Heart right ventricle (tissue), 16 donors: ENCODE data around the gene MYO3B. TPM values are rescaled to one million over a fixed set of nuclear protein-coding genes. Genes with fewer than 3 reads are reported as not detected.

Experiments
- ATAC-seq, 8 donors: fragments of 200-7000 bp; cut with Tn5 transposase; one replicate each; pipeline ENCODE4 v1.9.1; 2020; ENCODE audit warnings: mild to moderate bottlenecking in 8 of 8, moderate library complexity in 8 of 8, moderate number of reproducible peaks in 1 of 8
- DNase-seq, 2 donors: peaks; one replicate each; pipeline ENCODE4 v3.0.0-alpha.2; 2020
- H3K27ac ChIP-seq, 10 donors: fragments of 200-600 bp; sonication (generic) in 2 of 10; one replicate each; pipeline versions ENCODE4 v1.5.0 to v1.8.0; 2020 to 2022; ENCODE audit warnings: mild to moderate bottlenecking in 3 of 10
- H3K27me3 ChIP-seq, 7 donors: fragments of 200-600 bp; one replicate each; pipeline ENCODE4 v1.8.0; 2021 to 2022; ENCODE audit warnings: mild to moderate bottlenecking in 2 of 7
- H3K36me3 ChIP-seq, 9 donors: fragments of 200-600 bp; sonication (generic) in 1 of 9; one replicate each; pipeline versions ENCODE4 v1.5.0 to v1.8.0; 2020 to 2022; ENCODE audit warnings: mild to moderate bottlenecking in 2 of 9
- H3K4me1 ChIP-seq, 9 donors: fragments of 200-600 bp; sonication (generic) in 1 of 9; one replicate each; pipeline versions ENCODE4 v1.5.0 to v1.8.0; 2020 to 2022; ENCODE audit warnings: mild to moderate bottlenecking in 4 of 9
- H3K4me3 ChIP-seq, 10 donors: fragments of 200-600 bp; sonication (generic) in 2 of 10; one replicate each; pipeline versions ENCODE4 v1.5.0 to v1.8.0; 2020 to 2022; ENCODE audit warnings: mild to moderate bottlenecking in 7 of 10, moderate library complexity in 2 of 10
- H3K9me3 ChIP-seq, 11 donors: fragments of 200-600 bp in 10 of 11; sonication (generic) in 2 of 11; one replicate each; pipeline versions ENCODE4 v1.5.0 to v1.8.0; 2013 to 2022; ENCODE audit warnings: mild to moderate bottlenecking in 2 of 11, control low read depth in 1 of 11, moderate library complexity in 1 of 11
- CTCF ChIP-seq, 9 donors: fragments of 200-600 bp; sonication (generic) in 2 of 9; IDR thresholded peaks; one replicate each; pipeline versions ENCODE4 v1.5.0 to v1.8.0; 2021 to 2022; ENCODE audit warnings: antibody characterized with exemption in 9 of 9, mild to moderate bottlenecking in 5 of 9, moderate library complexity in 1 of 9
- WGBS, 2 donors: extraction: QIAGEN DNeasy Blood & Tissue Kit; methylation state at CpG; one replicate each; pipeline ENCODE4 v1.1.7; 2013; ENCODE audit warnings: inconsistent platforms in 1 of 2; 5-methylcytosine and 5-hydroxymethylcytosine counted together
- intact Hi-C, 10 donors: fragments of 100-400 bp; cut with DNase I; formaldehyde crosslinking; loops; one replicate each; pipeline versions ENCODE4 v1.11.1 to v1.14.2; 2022
- polyA plus RNA-seq, 2 donors: library from polyadenylated mRNA; stranded (reverse); fragments of 200-250 nt; gene quantifications; one replicate each; pipeline ENCODE4 v1.2.3, GENCODE V29; 2013
- total RNA-seq, 10 donors: library from RNA; stranded (reverse); fragmentation: NEBNext Ultra II Directional in 3 of 10; extraction: Animal tissue kit (Norgen Biotek cat#: 25700) in 3 of 10; gene quantifications; one replicate each; pipeline versions ENCODE4 v1.2.1 to v1.2.4, GENCODE V29; 2021 to 2023
- donor health status: Arrhythmogenic right ventricular cardiomyopathy.
- donor health status: ischemic (EF 13 %, LVEDD 7.1; RV severe dilation, severe dysfunction).
- donor health status: healthy with polysubstance abuse.
- donor health status: DM: no; HTN: yes; CAD: no.
- donor health status: DM: no; HTN: no; CAD: no.
- donor health status: ischemic (EF 25% LVEDD 6.9; RV normal size, moderate dysfunction).
- donor health status: ischemic (EF 25% LVEDD 5.7; RV mildly dilated, moderate dysfunction).
- donor health status: healthy.
- donor health status: DM: yes; HTN: yes; CAD: no.
- donor health status: Ischemic cardiomyopathy.
- donor health status: ischemic (EF 35%, LVEDD 5.7; RV mildly dilated, moderate dysfunction).
- donor health status: nonischemic (EF 11% LVEDD 7.7; RV severe dilation, severe dysfunction).
- donor health status: DM: yes; HTN: yes; CAD: no.
- donor health status: PGD.
- donor health status: ischemic (EF 29% LVEDD 5.4; RV normal size, mild dysfunction).
- donor health status: nonischemic (EF 23%, LVEDD 6.1; RV moderate dilation, normal function).

MYO3B gene
- total and polyA plus RNA-seq, 12 donors, result 0.05 to 0.21 (median 0.09) TPM; not detected in 8

GRCh38 chr2:170156592-170156991 is 21.4 kb upstream of the MYO3B start:
- 87 to 88% methylated on average over 3 of the region's 3 CpGs for WGBS, 2 donors
- no peak for DNase-seq
- intact Hi-C loops, result no loop called here
- Histone ChIP-seq H3K36me3 (no peaks in the 10 kb centered on the region), H3K27me3 (peaks cover 0 to 22% (median 0%) of the 10 kb centered on the region in 7 donors), H3K4me1 (peaks cover 0 to 16% (median 12%) of the 10 kb centered on the region in 9 donors), H3K27ac (no peak overlapping the region), H3K9me3 (peaks cover 0 to 14% (median 0%) of the 10 kb centered on the region in 11 donors), H3K4me3 (no peak overlapping the region)
- TF ChIP-seq CTCF (IDR thresholded peaks at IDR 0.05), result no peak
- no peak for ATAC-seq

GRCh38 chr2:170157025-170157684 is 20.8 kb upstream of the MYO3B start:
- DNase-seq, result no peak
- intact Hi-C loops, result no loop called here

GRCh38 chr2:170159060-170159459 is 18.9 kb upstream of the MYO3B start:
- H3K36me3 ChIP-seq, result no peaks in the 10 kb centered on the region
- no peak overlapping the region for H3K4me3 ChIP-seq
- no peak for ATAC-seq
- intact Hi-C loops, result no loop called here
- TF ChIP-seq CTCF (IDR thresholded peaks at IDR 0.05), result no peak
- H3K27me3 ChIP-seq, result peaks cover 0 to 4% (median 0%) of the 10 kb centered on the region in 7 donors
- no peak overlapping the region for H3K27ac ChIP-seq
- H3K9me3 ChIP-seq, result no peaks in the 10 kb centered on the region
- DNase-seq, result no peak
- peaks cover 0 to 16% (median 12%) of the 10 kb centered on the region in 9 donors for H3K4me1 ChIP-seq

More at GRCh38 chr2:170157025-170157684, 20.8 kb upstream of the MYO3B start:
- no peak overlapping the region for H3K4me3 ChIP-seq
- peaks cover 0 to 16% (median 12%) of the 10 kb centered on the region in 9 donors for H3K4me1 ChIP-seq
- H3K36me3 ChIP-seq, result no peaks in the 10 kb centered on the region
- H3K9me3 ChIP-seq, result peaks cover 0 to 14% (median 0%) of the 10 kb centered on the region in 11 donors
- peaks cover 0 to 17% (median 0%) of the 10 kb centered on the region in 7 donors for H3K27me3 ChIP-seq
- no peak for TF ChIP-seq CTCF (IDR thresholded peaks at IDR 0.05)
- no peak for ATAC-seq
- WGBS, 2 donors, result 85 to 88% methylated on average over 3 of the region's 3 CpGs
- H3K27ac ChIP-seq, result no peak overlapping the region

GRCh38 chr2:170161516-170162270 is 16.3 kb upstream of the MYO3B start:
- no peak for ATAC-seq
- peaks cover 0 to 4% (median 0%) of the 10 kb centered on the region in 7 donors for H3K27me3 ChIP-seq
- H3K4me1 ChIP-seq, result no peaks in the 10 kb centered on the region
- no peak for TF ChIP-seq CTCF (IDR thresholded peaks at IDR 0.05)
- no peaks in the 10 kb centered on the region for H3K9me3 ChIP-seq
- H3K36me3 ChIP-seq, result no peaks in the 10 kb centered on the region
- DNase-seq, result no peak
- no peak overlapping the region for H3K4me3 ChIP-seq
- intact Hi-C loops, result no loop called here
- H3K27ac ChIP-seq, result no peak overlapping the region
- WGBS, 2 donors, result 84% methylated on average over 4 of the region's 4 CpGs
